Common myeloid progenitor, CD34-positive (primary cell): Measurements from ENCODE around the gene UGT3A2.
"Not testable (repeated sequence)": the region's sequence is repeated elsewhere in the genome, so short reads cannot be mapped to it uniquely, and the experiment has no call there.

Experiments
- CTCF ChIA-PET: fragments of 350-600 bp; sonication (Branson Sonifier 250); formaldehyde crosslinking; loops from one replicate; lab custom pipeline; 2021; ENCODE audit warnings: antibody characterized with exemption; lab: Charles Lee
- POLR2A ChIA-PET: fragments of 350-600 bp; sonication (Branson Sonifier 250); formaldehyde crosslinking; loops from one replicate; lab custom pipeline; 2021; ENCODE audit warnings: antibody characterized with exemption; lab: Charles Lee
- DNase-seq, 3 donors: peaks; one replicate each; pipeline versions ENCODE4 v3.0.0 to v3.0.0-alpha.2; 2013
- H3K27ac ChIP-seq, 2 experiments: 1 replicate in 1 of 2; 2 replicates in 1 of 2; pipeline ENCODE4 v1.7.0; 2013; ENCODE audit warnings: inconsistent platforms in 2 of 2, low read length in 2 of 2, mild to moderate bottlenecking in 2 of 2, low read depth in 1 of 2, moderate library complexity in 1 of 2; ENCODE audit not compliant: severe bottlenecking in 2 of 2, insufficient read depth in 1 of 2, poor library complexity in 1 of 2
- H3K27me3 ChIP-seq, 5 experiments: replicated peaks in 2 of 5; 1 replicate in 3 of 5; 2 replicates in 2 of 5; pipeline versions ENCODE4 v1.6.1 to v1.7.0; 2013; ENCODE audit warnings: low read length in 4 of 5, mild to moderate bottlenecking in 2 of 5, moderate library complexity in 2 of 5, inconsistent platforms in 1 of 5; ENCODE audit not compliant: insufficient read depth in 5 of 5, control insufficient read depth in 4 of 5
- H3K36me3 ChIP-seq, 4 experiments: 1 replicate in 2 of 4; 2 replicates in 2 of 4; pipeline versions ENCODE4 v1.6.1 to v1.7.0; 2013; ENCODE audit warnings: low read length in 3 of 4, control low read depth in 1 of 4, mild to moderate bottlenecking in 1 of 4; ENCODE audit not compliant: control insufficient read depth in 4 of 4, insufficient read depth in 4 of 4
- H3K4me1 ChIP-seq, 4 experiments: 1 replicate in 3 of 4; 2 replicates in 1 of 4; pipeline versions ENCODE4 v1.6.1 to v1.7.1; 2013; ENCODE audit warnings: low read length in 3 of 4, mild to moderate bottlenecking in 3 of 4, control low read depth in 1 of 4, inconsistent platforms in 1 of 4, moderate library complexity in 1 of 4; ENCODE audit not compliant: control insufficient read depth in 4 of 4, insufficient read depth in 4 of 4; ENCODE audit errors: control extremely low read depth in 1 of 4
- H3K4me3 ChIP-seq, 7 experiments: 1 replicate in 4 of 7; 2 replicates in 3 of 7; pipeline versions ENCODE4 v1.5.1 to v1.7.0; 2013; ENCODE audit warnings: mild to moderate bottlenecking in 7 of 7, low read length in 6 of 7, moderate library complexity in 6 of 7, inconsistent platforms in 2 of 7, low read depth in 2 of 7, control low read depth in 1 of 7; ENCODE audit not compliant: insufficient read depth in 4 of 7, control insufficient read depth in 1 of 7; ENCODE audit errors: extremely low read depth in 1 of 7
- H3K9me3 ChIP-seq, 5 experiments: 1 replicate in 4 of 5; 2 replicates in 1 of 5; pipeline versions ENCODE4 v1.6.1 to v1.7.1; 2013; ENCODE audit warnings: low read length in 4 of 5, mild to moderate bottlenecking in 2 of 5, inconsistent platforms in 1 of 5, low read depth in 1 of 5, moderate library complexity in 1 of 5; ENCODE audit not compliant: control insufficient read depth in 4 of 5, insufficient read depth in 2 of 5; ENCODE audit errors: control extremely low read depth in 1 of 5
- WGBS: methylation state at CpG from one replicate; pipeline ENCODE4 v1.1.5; 2013; ENCODE audit not compliant: insufficient coverage; 5-methylcytosine and 5-hydroxymethylcytosine counted together

UGT3A2 gene

DNA sequence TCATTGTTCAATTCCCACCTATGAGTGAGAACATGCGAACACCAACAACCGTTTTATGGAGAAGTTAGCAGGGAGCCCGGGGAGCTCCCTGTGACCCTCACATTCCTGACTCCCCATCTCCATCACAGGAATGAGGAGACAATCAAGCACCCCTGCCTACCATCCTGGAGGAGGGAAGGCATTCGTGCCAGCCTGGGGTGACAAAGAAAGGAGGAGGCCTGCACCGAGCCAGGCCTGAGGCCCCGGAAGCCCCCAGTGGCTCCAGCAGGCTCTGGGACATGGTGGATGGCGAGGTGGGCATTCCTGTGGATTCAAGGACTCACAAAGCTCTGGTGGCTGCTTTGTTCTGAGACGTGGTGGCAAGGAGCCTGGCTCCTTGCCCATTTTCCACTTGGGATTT is 39.0 kb downstream of the UGT3A2 start:
- ChIA-PET POLR2A (no interaction called here), CTCF (no interaction called here)
- Histone ChIP-seq H3K4me3 (no peak overlapping the region), H3K27ac (no peak overlapping the region), H3K36me3 (no peaks in the 10 kb centered on the region), H3K27me3 (peaks cover 0 to under 1% (median 0%) of the 10 kb centered on the region in 5 experiments), H3K9me3 (peaks cover 0 to 8% (median 0%) of the 10 kb centered on the region in 5 experiments), H3K4me1 (no peaks in the 10 kb centered on the region)
- 98% methylated on average over 7 of the region's 8 CpGs for WGBS
- no peak for DNase-seq

DNA sequence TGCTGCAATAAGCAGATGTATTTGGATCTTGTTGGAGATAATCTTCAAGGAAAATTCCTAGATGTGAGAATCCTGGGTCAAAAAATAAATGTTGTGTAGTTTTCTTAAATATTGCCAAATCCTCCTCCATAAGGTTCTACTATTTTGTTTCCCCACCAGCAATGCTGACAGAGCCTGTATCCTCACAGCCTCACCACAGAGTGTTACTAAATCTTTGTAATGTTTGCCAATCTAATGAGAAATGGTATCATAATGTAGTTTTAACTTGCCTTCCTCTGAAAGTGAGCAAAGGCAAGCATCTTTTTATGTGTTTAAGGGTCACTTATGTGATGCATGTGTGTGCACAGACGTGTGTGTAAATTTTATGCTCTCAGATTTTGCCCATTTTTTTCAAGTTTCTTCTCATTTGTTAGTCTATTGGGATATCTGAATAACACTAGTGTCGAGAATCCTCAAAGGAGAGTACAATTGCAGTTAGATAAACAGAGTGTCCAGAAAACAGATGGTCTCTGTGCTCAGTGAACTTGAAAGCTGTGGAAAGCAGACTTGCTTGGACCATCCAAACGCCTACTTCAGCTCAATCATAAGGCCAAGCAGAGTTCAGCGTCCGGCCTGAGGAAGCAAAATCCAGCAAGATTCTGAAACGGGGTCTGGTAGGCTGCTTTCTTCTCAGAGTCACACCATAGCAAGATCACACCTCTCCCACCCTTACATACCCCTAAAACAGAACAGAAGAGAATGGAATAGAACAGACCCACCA is 39.8 kb downstream of the UGT3A2 start:
- DNase-seq: no peak
- Histone ChIP-seq H3K36me3 (no peaks in the 10 kb centered on the region), H3K27me3 (peaks cover 0 to 2% (median 0%) of the 10 kb centered on the region in 5 experiments), H3K27ac (no peak overlapping the region), H3K4me3 (no peak overlapping the region), H3K9me3 (peaks cover 0 to 8% (median 0%) of the 10 kb centered on the region in 5 experiments), H3K4me1 (no peaks in the 10 kb centered on the region)
- ChIA-PET POLR2A (no interaction called here), CTCF (no interaction called here)
- 95% methylated on average over 6 of the region's 6 CpGs for WGBS

DNA sequence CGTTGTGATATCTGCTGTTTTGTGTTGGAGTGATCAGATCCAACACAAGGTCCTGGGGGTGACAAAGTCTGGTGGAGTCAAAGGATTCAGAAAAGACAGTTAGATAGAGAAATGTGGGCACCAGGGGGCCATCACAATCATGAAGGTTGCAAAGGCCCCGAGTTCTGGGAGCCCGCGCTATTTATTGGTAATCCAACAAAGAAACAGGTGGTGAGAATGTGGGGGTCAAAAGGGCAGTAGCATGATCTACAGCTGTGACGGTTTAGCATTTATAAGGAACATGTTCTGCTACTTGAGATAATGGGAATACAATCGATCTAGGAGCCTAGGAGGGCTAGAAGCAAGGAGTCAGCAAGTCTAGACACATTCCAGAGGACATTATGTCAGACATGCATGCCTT is 44.4 kb downstream of the UGT3A2 start:
- H3K4me1 ChIP-seq, H3K36me3 ChIP-seq, CTCF ChIA-PET, H3K4me3 ChIP-seq, H3K27me3 ChIP-seq, DNase-seq, H3K27ac ChIP-seq, POLR2A ChIA-PET, H3K9me3 ChIP-seq: not testable (repeated sequence)
- WGBS: 90% methylated on average over 6 of the region's 6 CpGs

DNA sequence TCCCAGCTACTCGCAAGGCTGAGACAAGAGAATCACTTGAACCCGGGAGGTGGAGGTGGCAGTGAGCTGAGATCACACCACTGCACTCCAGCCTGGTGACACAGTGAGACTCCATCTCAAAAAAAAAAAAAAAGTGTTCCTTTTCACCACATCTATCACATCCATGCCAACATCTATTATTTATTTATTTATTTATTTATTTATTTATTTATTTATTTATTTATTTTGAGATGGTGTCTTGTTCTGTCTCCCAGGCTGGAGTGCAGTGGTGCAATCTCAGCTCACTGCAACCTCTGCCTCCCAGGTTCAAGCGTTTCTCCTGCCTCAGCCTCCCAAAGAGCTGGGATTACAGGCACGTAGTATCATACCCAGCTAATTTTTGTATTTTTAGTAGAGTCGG is 47.1 kb downstream of the UGT3A2 start:
- WGBS: 94% methylated on average over 3 of the region's 5 CpGs
- H3K4me1 ChIP-seq, DNase-seq, H3K27ac ChIP-seq, POLR2A ChIA-PET, H3K27me3 ChIP-seq, CTCF ChIA-PET, H3K4me3 ChIP-seq, H3K36me3 ChIP-seq: not testable (repeated sequence)
- peaks cover 0 to 16% (median 4%) of the 10 kb centered on the region in 5 experiments for H3K9me3 ChIP-seq

DNA sequence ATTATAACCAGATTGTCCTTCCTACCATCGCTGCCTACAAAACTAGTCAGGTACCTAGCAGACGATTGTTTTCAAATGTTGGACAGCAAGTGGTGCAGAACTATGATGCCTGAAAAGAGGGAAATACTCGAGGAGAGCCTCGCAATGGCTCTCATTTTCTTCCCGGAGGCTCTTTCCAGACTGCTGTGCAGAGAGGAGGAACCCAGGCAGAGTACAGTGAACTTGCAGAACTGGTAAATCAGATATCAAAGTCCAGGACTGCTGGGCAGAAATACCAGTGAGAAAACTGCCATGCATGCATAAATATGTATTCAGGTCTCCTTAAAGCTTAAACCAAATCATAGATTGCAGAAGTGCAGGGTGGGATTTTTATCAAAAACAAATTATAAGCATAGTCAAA is 49.1 kb downstream of the UGT3A2 start:
- no peaks in the 10 kb centered on the region for H3K36me3 ChIP-seq
- CTCF ChIA-PET: no interaction called here
- H3K27ac ChIP-seq: no peak overlapping the region
- peaks cover 4 to 27% (median 10%) of the 10 kb centered on the region in 5 experiments for H3K9me3 ChIP-seq
- no peaks in the 10 kb centered on the region for H3K4me1 ChIP-seq
- H3K4me3 ChIP-seq: no peak overlapping the region
- 88% methylated on average over 5 of the region's 5 CpGs for WGBS
- no peak for DNase-seq
- H3K27me3 ChIP-seq: peaks cover 0 to 2% (median 0%) of the 10 kb centered on the region in 5 experiments
- POLR2A ChIA-PET: no interaction called here

DNA sequence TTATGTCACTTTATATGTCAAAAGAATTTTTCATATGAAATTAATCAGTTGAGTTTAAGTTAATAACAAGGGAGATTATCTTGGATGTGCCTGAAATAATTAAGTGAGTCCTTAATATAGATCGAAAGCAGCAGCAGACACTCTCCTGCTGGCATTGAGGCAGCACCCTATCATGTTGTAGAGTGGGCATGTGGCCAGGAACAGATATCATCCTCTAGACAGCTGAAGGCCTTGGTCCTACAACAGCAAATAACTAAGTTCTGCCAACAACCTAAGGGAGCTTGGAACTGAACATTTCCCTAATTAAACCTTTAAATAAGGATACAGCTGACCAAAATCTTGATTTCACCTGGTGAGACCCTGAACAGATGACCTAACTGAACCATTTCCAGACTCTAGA is 49.7 kb downstream of the UGT3A2 start:
- CTCF ChIA-PET: no interaction called here
- peaks cover 4 to 27% (median 10%) of the 10 kb centered on the region in 5 experiments for H3K9me3 ChIP-seq
- WGBS: no CpG with 5 or more reads among the region's 1 CpG
- H3K27me3 ChIP-seq: peaks cover 0 to 2% (median 0%) of the 10 kb centered on the region in 5 experiments
- no peaks in the 10 kb centered on the region for H3K4me1 ChIP-seq
- POLR2A ChIA-PET: no interaction called here
- no peaks in the 10 kb centered on the region for H3K36me3 ChIP-seq
- H3K4me3 ChIP-seq: no peak overlapping the region
- DNase-seq: no peak
- H3K27ac ChIP-seq: no peak overlapping the region

DNA sequence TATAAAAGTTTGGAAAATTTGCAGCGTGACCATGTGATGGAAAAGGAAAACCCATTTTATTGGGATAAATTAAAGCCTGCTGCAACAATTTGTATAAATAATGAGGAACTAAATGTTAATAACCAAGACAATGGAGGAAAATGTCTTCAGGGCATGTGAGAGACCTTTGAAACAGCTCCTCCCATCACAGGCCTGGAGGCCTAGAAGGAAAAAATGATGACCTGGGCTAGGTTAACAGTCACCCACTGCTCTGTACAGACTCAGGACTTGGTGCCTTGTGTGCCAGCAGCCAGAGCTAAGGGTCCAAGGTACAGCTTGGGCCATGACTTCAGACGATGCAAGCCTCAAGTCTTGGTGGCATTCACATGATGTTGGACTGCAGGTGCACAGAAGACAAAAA is 53.5 kb downstream of the UGT3A2 start:
- no peak for DNase-seq
- WGBS: 96% methylated on average over 2 of the region's 2 CpGs
- H3K4me3 ChIP-seq: no peak overlapping the region
- ChIA-PET CTCF (no interaction called here), POLR2A (no interaction called here)
- no peaks in the 10 kb centered on the region for H3K4me1 ChIP-seq
- peaks cover 4 to 33% (median 11%) of the 10 kb centered on the region in 5 experiments for H3K9me3 ChIP-seq
- peaks cover 0 to 2% (median 0%) of the 10 kb centered on the region in 5 experiments for H3K27me3 ChIP-seq
- no peak overlapping the region for H3K27ac ChIP-seq
- no peaks in the 10 kb centered on the region for H3K36me3 ChIP-seq
